ENCODE results near the gene TANK.

Gene TANK

DNA sequence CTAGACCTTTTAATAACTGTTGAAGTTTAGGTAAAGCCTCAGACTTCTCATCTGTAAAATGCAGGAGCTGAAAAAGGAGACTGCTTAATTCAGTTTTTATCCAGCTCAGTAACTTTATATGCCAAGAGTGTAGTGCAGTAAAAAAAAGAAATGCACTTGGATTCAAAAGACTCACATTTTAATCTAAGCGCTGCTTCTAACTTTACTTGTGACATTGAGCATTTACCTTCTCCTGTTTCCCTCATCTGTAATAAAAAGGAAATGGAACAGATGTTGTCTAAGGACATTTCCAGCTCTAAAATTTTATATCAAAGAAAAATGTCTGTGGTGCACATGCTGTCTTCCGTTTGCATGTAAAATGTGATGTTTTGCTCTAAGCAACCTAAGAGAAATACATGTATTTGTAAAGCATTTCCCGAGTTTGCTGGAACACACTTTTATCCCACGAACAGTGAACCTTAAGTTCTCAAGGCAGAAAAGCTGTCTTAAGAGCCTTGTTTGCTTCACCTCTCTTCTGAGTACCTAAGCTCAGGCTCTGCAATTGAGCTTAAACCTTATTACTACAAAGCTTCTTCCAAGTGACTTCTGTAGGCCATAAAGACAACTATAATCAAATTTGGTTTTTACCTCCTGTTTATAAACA, 24.2 kb upstream of the TANK start:
- TF ChIP-seq, protein P1, sequence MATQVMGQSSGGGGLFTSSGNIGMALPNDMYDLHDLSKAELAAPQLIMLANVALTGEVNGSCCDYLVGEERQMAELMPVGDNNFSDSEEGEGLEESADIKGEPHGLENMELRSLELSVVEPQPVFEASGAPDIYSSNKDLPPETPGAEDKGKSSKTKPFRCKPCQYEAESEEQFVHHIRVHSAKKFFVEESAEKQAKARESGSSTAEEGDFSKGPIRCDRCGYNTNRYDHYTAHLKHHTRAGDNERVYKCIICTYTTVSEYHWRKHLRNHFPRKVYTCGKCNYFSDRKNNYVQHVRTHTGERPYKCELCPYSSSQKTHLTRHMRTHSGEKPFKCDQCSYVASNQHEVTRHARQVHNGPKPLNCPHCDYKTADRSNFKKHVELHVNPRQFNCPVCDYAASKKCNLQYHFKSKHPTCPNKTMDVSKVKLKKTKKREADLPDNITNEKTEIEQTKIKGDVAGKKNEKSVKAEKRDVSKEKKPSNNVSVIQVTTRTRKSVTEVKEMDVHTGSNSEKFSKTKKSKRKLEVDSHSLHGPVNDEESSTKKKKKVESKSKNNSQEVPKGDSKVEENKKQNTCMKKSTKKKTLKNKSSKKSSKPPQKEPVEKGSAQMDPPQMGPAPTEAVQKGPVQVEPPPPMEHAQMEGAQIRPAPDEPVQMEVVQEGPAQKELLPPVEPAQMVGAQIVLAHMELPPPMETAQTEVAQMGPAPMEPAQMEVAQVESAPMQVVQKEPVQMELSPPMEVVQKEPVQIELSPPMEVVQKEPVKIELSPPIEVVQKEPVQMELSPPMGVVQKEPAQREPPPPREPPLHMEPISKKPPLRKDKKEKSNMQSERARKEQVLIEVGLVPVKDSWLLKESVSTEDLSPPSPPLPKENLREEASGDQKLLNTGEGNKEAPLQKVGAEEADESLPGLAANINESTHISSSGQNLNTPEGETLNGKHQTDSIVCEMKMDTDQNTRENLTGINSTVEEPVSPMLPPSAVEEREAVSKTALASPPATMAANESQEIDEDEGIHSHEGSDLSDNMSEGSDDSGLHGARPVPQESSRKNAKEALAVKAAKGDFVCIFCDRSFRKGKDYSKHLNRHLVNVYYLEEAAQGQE (IDR thresholded peaks at IDR 0.05; ENCODE audit: insufficient read depth in 1 of 2, low read depth in 2 of 2, low read length in 2 of 2) = no peak
- TF ChIP-seq SIN3A (IDR thresholded peaks at IDR 0.05; ENCODE audit: borderline replicate concordance, insufficient read depth, low read length) (no peak), FOXP2 (optimal IDR thresholded peaks at IDR 0.05; ENCODE audit: borderline replicate concordance, extremely low read depth, extremely low read length, insufficient read depth) (no peak), TAF1 (IDR thresholded peaks at IDR 0.05; ENCODE audit: borderline replicate concordance, insufficient read depth, low read length) (no peak), POLR2AphosphoS5 (IDR thresholded peaks at IDR 0.05; ENCODE audit: low read depth, low read length) (no peak)

- TF ChIP-seq FOXP2 (optimal IDR thresholded peaks at IDR 0.05; ENCODE audit: borderline replicate concordance, extremely low read depth, extremely low read length, insufficient read depth) = no peak
- TF ChIP-seq, protein P1 (IDR thresholded peaks at IDR 0.05; ENCODE audit: insufficient read depth in 1 of 2, low read depth in 2 of 2, low read length in 2 of 2) = no peak
- no peak for TF ChIP-seq POLR2AphosphoS5 (IDR thresholded peaks at IDR 0.05; ENCODE audit: low read depth, low read length)
- no peak for TF ChIP-seq TAF1 (IDR thresholded peaks at IDR 0.05; ENCODE audit: borderline replicate concordance, insufficient read depth, low read length)
- no peak for TF ChIP-seq SIN3A (IDR thresholded peaks at IDR 0.05; ENCODE audit: borderline replicate concordance, insufficient read depth, low read length)
These were observed 23.4 kb upstream of the TANK start for GRCh38 chr2:161136696-161137324.

GRCh38 chr2:161138429-161138828, 21.8 kb upstream of the TANK start:
- TF ChIP-seq, protein P1 (IDR thresholded peaks at IDR 0.05; ENCODE audit: insufficient read depth in 1 of 2, low read depth in 2 of 2, low read length in 2 of 2) = no peak
- TF ChIP-seq TAF1 (IDR thresholded peaks at IDR 0.05; ENCODE audit: borderline replicate concordance, insufficient read depth, low read length) (no peak), POLR2AphosphoS5 (IDR thresholded peaks at IDR 0.05; ENCODE audit: low read depth, low read length) (no peak), FOXP2 (optimal IDR thresholded peaks at IDR 0.05; ENCODE audit: borderline replicate concordance, extremely low read depth, extremely low read length, insufficient read depth) (no peak), SIN3A (IDR thresholded peaks at IDR 0.05; ENCODE audit: borderline replicate concordance, insufficient read depth, low read length) (no peak)

GRCh38 chr2:161139098-161139987, 20.9 kb upstream of the TANK start:
- no peak for TF ChIP-seq POLR2AphosphoS5 (IDR thresholded peaks at IDR 0.05; ENCODE audit: low read depth, low read length)
- no peak for TF ChIP-seq FOXP2 (optimal IDR thresholded peaks at IDR 0.05; ENCODE audit: borderline replicate concordance, extremely low read depth, extremely low read length, insufficient read depth)
- TF ChIP-seq, protein P1 (IDR thresholded peaks at IDR 0.05; ENCODE audit: insufficient read depth in 1 of 2, low read depth in 2 of 2, low read length in 2 of 2) = no peak
- no peak for TF ChIP-seq TAF1 (IDR thresholded peaks at IDR 0.05; ENCODE audit: borderline replicate concordance, insufficient read depth, low read length)
- no peak for TF ChIP-seq SIN3A (IDR thresholded peaks at IDR 0.05; ENCODE audit: borderline replicate concordance, insufficient read depth, low read length)

All from PFSK-1 (cell line).